K562 (cell line): Measurements from ENCODE around the gene RNF166. TPM values are rescaled to one million over a fixed set of nuclear protein-coding genes. Genes with fewer than 3 reads are reported as not detected.
A peak's percentile ranks its signal among the peaks of the same experiment; 100 is the strongest.

ENCODE experiments used
- ETV5 ChIP-seq: sonication (generic); formaldehyde crosslinking; IDR thresholded peaks from 2 replicates; pipeline ENCODE4 v1.4.0; 2020; ENCODE audit warnings: low read depth, mild to moderate bottlenecking, missing genetic modification reagents
- FOXJ3 ChIP-seq: sonication (generic); formaldehyde crosslinking; IDR thresholded peaks from 2 replicates; pipeline ENCODE4 v1.4.0; 2020; ENCODE audit warnings: mild to moderate bottlenecking, missing genetic modification reagents
- JUND ChIP-seq, 2 experiments: IDR thresholded peaks; 2 replicates in 1 of 2; 3 replicates in 1 of 2; pipeline ENCODE4 v1.6.1; 2011; ENCODE audit warnings: borderline replicate concordance in 2 of 2, low read depth in 2 of 2, low read length in 2 of 2, improper control_type of control experiment in 1 of 2, missing biosample characterization in 1 of 2, missing genetic modification characterization in 1 of 2, missing genetic modification reagents in 1 of 2
- KAT8 ChIP-seq: fragments of 450-650 bp; IDR thresholded peaks from 2 replicates; pipeline ENCODE4 v1.6.1; 2016; ENCODE audit warnings: low read depth, mild to moderate bottlenecking
- KDM1A ChIP-seq, 2 experiments: fragments of 450-650 bp; IDR thresholded peaks; 2 replicates each; pipeline ENCODE4 v1.6.1; 2016; ENCODE audit warnings: mild to moderate bottlenecking in 2 of 2
- KLF13 ChIP-seq: fragments of 450-650 bp; IDR thresholded peaks from 2 replicates; pipeline ENCODE4 v1.6.1; 2016; ENCODE audit warnings: missing genetic modification characterization, low read depth, mild to moderate bottlenecking, missing compliant biosample characterization, moderate library complexity, borderline replicate concordance
- MEF2A ChIP-seq: IDR thresholded peaks from 2 replicates; pipeline ENCODE4 v1.6.1; 2011; ENCODE audit warnings: low read depth, mild to moderate bottlenecking, low read length, moderate library complexity; ENCODE audit not compliant: control insufficient read depth
- TCF3 ChIP-seq: sonication (generic); formaldehyde crosslinking; IDR thresholded peaks from 2 replicates; pipeline ENCODE4 v1.4.0; 2020; ENCODE audit warnings: mild to moderate bottlenecking, missing genetic modification reagents
- U2AF2 ChIP-seq: fragments of 200-400 bp; formaldehyde crosslinking; optimal IDR thresholded peaks from 2 replicates; pipeline ENCODE3; 2017; ENCODE audit warnings: low read depth, mild to moderate bottlenecking, low read length
- ZNF121 ChIP-seq: sonication (generic); formaldehyde crosslinking; conservative IDR thresholded peaks from 2 replicates; pipeline ENCODE4 v1.8.0; 2022; ENCODE audit warnings: missing genetic modification reagents
- ZNF263 ChIP-seq: sonication (generic); formaldehyde crosslinking; IDR thresholded peaks from 2 replicates; pipeline ENCODE4 v1.8.0; 2022; ENCODE audit warnings: mild to moderate bottlenecking, missing genetic modification reagents, borderline replicate concordance
- ZNF318 ChIP-seq, 2 experiments: fragments of 450-650 bp; IDR thresholded peaks; 2 replicates each; pipeline ENCODE4 v1.6.1; 2016; ENCODE audit warnings: mild to moderate bottlenecking in 2 of 2, borderline replicate concordance in 1 of 2, low read depth in 1 of 2, moderate library complexity in 1 of 2
- ZNF764 ChIP-seq: fragments of 250-450 bp; sonication (Bioruptor Pico); IDR thresholded peaks from 2 replicates; pipeline ENCODE4 v1.4.0; 2020; ENCODE audit warnings: low read depth, mild to moderate bottlenecking, moderate library complexity
- polyA plus RNA-seq, 8 experiments: library from polyadenylated mRNA; depleted of rRNA in 4 of 8; stranded (reverse) in 5 of 8; unstranded in 3 of 8; fragments of >200 nt; fragmentation: Nextera tagmentation in 2 of 8; fragmentation: Illumina TruSeq in 1 of 8; extraction: Ambion mirVana in 2 of 8; extraction: Trizol in 1 of 8; gene quantifications; 2 replicates each; pipeline versions ENCODE4 v1.2.1 to v1.2.3, GENCODE V29; 2011 to 2014; ENCODE audit warnings: inconsistent platforms in 1 of 8, missing spikeins in 1 of 8
- total RNA-seq, 7 experiments: library from RNA; depleted of rRNA in 6 of 7; stranded (reverse); fragments of >200 nt in 6 of 7; fragmentation: Illumina TruSeq in 2 of 7; extraction: Trizol in 2 of 7; gene quantifications; 2 replicates each; pipeline versions ENCODE4 v1.2.1 to v1.2.3, GENCODE V29; 2011 to 2021; ENCODE audit warnings: low replicate concordance in 1 of 7
- TF ChIP-seq, protein P1 (sequence below): fragments of 250-450 bp; sonication (Bioruptor Pico); IDR thresholded peaks from 2 replicates; pipeline ENCODE4 v1.8.0; 2021; ENCODE audit warnings: moderate library complexity, mild to moderate bottlenecking, inconsistent platforms
- TF ChIP-seq, protein P2 (sequence below), 2 experiments: fragments of 450-650 bp; IDR thresholded peaks; 2 replicates each; pipeline ENCODE4 v1.6.1; 2016

RNF166 gene
- total and polyA plus RNA-seq, 9 of the 15 experiments (the other 6 are each of a cell fraction or from before 2014, with no cell fraction given): 0.56 to 60.3 (median 19.5) TPM

GRCh38 chr16:88688013-88688778 lies 18.0 kb downstream of the RNF166 start (continued):
- TF ChIP-seq ZNF318 (IDR thresholded peaks at IDR 0.05; ENCODE audit: borderline replicate concordance in 1 of 2, low read depth in 1 of 2) (peak in 1 of 2 experiments; percentile 31; a peak in 1 of 4 replicates), MEF2A (peak; percentile 99), KDM1A (IDR thresholded peaks at IDR 0.05) (peak; percentile 77 to 82), ETV5 (CRISPR knock-in tag) (peak; percentile 47; the same call in 1 of the 2 replicates), ZNF263 (CRISPR knock-in tag) (peak; percentile 24; the same call in 1 of the 2 replicates), KAT8 (no peak), U2AF2 (no peak), TCF3 (CRISPR knock-in tag) (peak; percentile 97), KLF13 (tag) (peak; percentile 76), ZNF764 (no peak), JUND (IDR thresholded peaks at IDR 0.05; ENCODE audit: borderline replicate concordance, low read depth, low read length) (peak; percentile 96), JUND (tag; IDR thresholded peaks at IDR 0.05; ENCODE audit: borderline replicate concordance, low read depth, low read length) (peak; percentile 85; the same call in 1 of the 3 replicates), ZNF121 (peak; percentile 4), FOXJ3 (CRISPR knock-in tag) (no peak)
- TF ChIP-seq, protein P1, sequence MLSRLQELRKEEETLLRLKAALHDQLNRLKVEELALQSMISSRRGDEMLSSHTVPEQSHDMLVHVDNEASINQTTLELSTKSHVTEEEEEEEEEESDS (CRISPR knock-in tag): no peak
- TF ChIP-seq, protein P2, sequence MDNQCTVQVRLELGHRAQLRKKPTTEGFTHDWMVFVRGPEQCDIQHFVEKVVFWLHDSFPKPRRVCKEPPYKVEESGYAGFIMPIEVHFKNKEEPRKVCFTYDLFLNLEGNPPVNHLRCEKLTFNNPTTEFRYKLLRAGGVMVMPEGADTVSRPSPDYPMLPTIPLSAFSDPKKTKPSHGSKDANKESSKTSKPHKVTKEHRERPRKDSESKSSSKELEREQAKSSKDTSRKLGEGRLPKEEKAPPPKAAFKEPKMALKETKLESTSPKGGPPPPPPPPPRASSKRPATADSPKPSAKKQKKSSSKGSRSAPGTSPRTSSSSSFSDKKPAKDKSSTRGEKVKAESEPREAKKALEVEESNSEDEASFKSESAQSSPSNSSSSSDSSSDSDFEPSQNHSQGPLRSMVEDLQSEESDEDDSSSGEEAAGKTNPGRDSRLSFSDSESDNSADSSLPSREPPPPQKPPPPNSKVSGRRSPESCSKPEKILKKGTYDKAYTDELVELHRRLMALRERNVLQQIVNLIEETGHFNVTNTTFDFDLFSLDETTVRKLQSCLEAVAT (IDR thresholded peaks at IDR 0.05): peak in 1 of 2 experiments; percentile 49; a peak in 1 of 4 replicates
